Measurements from ENCODE around the gene PCID2. TPM values are rescaled to one million over a fixed set of nuclear protein-coding genes. Genes with fewer than 3 reads are reported as not detected.
A peak's percentile ranks its signal among the peaks of the same experiment; 100 is the strongest.

The PCID2 gene
- polyA plus RNA-seq, 1 of the 3 experiments (the other 2 are of a cell fraction): 69.8 TPM

DNA sequence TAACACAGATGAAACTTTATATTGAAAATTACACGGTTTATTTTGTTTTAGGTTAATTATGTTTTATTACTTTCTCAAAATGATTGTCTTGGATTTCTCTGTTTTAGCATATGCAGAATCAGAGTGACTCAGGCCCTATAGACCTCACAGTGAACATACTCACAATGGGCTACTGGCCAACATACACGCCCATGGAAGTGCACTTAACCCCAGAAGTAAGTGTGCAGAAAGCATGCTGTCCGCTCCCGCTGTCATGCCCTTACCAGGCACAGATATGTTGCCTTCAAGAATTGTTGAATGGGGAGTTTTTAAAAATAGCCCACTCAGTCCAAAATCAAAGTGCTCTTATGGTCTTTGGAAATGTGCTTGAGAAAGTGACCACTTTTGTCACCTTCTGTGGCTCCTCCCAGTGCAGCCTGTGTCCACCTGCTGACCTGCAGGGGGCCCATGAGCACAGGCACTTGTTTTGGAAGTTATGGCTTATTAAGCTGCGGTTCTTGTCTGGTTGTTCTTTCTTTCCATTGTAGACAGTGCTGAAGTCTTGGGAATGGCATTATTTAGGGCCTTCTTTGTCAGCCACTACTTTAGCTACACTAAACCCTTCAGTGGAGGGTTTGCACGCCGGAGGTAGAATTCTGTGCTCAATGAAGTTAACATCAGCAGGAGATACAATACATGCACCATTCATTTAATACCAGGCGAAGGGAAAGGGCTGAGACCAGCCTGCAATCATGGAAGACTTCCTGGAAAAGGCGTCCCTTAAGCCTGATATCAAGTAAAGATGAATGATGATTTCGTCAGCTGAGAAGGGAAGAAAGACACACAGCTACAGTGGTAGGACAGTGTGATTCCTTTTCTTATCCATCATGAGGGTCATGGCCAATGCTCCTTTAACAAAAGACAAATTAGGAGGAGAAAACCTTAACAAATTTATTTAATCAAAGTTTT is 37.7 kb upstream of the PCID2 start:
- Histone ChIP-seq H3F3A (replicated peaks; ENCODE audit: insufficient read depth) (no peaks in the 10 kb centered on the region), H3K4me1 (ENCODE audit: control insufficient read depth in 1 of 2, insufficient read depth in 2 of 2, low read depth in 1 of 2, low read length in 1 of 2) (no peaks in the 10 kb centered on the region), H3K27me3 (ENCODE audit: insufficient read depth) (no peaks in the 10 kb centered on the region), H3K4me3 (ENCODE audit: low read depth in 2 of 2, low read length in 1 of 2) (no peak overlapping the region), H3K4me2 (no peak overlapping the region), H3K79me2 (ENCODE audit: insufficient read depth) (no peaks in the 10 kb centered on the region), H3K9ac (no peak overlapping the region), H3K27ac (ENCODE audit: low read depth in 2 of 2, low read length in 1 of 2) (no peak overlapping the region), H3K9me2 (no peaks in the 10 kb centered on the region), H2AFZ (ENCODE audit: low read depth) (no peak overlapping the region), H3K9me3 (no peaks in the 10 kb centered on the region), H3K36me3 (replicated peaks in 1 of 2; ENCODE audit: control insufficient read depth in 1 of 2, insufficient read depth in 2 of 2, low read length in 1 of 2) (peaks cover 77 to 80% of the 10 kb centered on the region in 2 experiments), H4K20me1 (ENCODE audit: insufficient read depth) (no peaks in the 10 kb centered on the region)
- 77% methylated on average over 10 of the region's 10 CpGs for WGBS (ENCODE audit: low lambda C conversion rate)
- TF ChIP-seq MEF2A (IDR thresholded peaks at IDR 0.05; ENCODE audit: borderline replicate concordance, low read depth) (no peak), RAD21 (IDR thresholded peaks at IDR 0.05; ENCODE audit: low read length) (peak; percentile 17; the same call in 1 of the 2 replicates), TEAD4 (IDR thresholded peaks at IDR 0.05; ENCODE audit: borderline replicate concordance, insufficient read depth) (no peak), EZH2phosphoT487 (IDR thresholded peaks at IDR 0.05; ENCODE audit: borderline replicate concordance, low read depth) (no peak), USF1 (IDR thresholded peaks at IDR 0.05; ENCODE audit: borderline replicate concordance, low read depth) (no peak), SIN3A (IDR thresholded peaks at IDR 0.05; ENCODE audit: borderline replicate concordance, low read depth, low read length) (no peak), TAF1 (IDR thresholded peaks at IDR 0.05; ENCODE audit: borderline replicate concordance, low read depth, low read length) (no peak), FOXJ3 (CRISPR knock-in tag; IDR thresholded peaks at IDR 0.05) (no peak), PBX3 (IDR thresholded peaks at IDR 0.05) (no peak), SMC3 (IDR thresholded peaks at IDR 0.05; ENCODE audit: low read depth, low read length) (peak; percentile 12; the same call in 1 of the 2 replicates), ZBTB33 (IDR thresholded peaks at IDR 0.05; ENCODE audit: borderline replicate concordance, low read depth) (no peak), FOXM1 (IDR thresholded peaks at IDR 0.05; ENCODE audit: low read depth) (no peak), FOSL2 (IDR thresholded peaks at IDR 0.05; ENCODE audit: borderline replicate concordance, low read depth) (no peak), RCOR1 (IDR thresholded peaks at IDR 0.05; ENCODE audit: low read length) (no peak), JUND (IDR thresholded peaks at IDR 0.05) (no peak), EP300 (IDR thresholded peaks at IDR 0.05; ENCODE audit: borderline replicate concordance in 1 of 2, low read depth in 1 of 2, low read length in 1 of 2) (no peak), MXI1 (IDR thresholded peaks at IDR 0.05; ENCODE audit: low read depth, low read length) (no peak), NFIC (IDR thresholded peaks at IDR 0.05; ENCODE audit: borderline replicate concordance) (no peak), USF2 (IDR thresholded peaks at IDR 0.05; ENCODE audit: borderline replicate concordance, low read depth, low read length) (no peak), NRF1 (IDR thresholded peaks at IDR 0.05; ENCODE audit: low read depth, low read length) (no peak)
- TF ChIP-seq, protein P1, sequence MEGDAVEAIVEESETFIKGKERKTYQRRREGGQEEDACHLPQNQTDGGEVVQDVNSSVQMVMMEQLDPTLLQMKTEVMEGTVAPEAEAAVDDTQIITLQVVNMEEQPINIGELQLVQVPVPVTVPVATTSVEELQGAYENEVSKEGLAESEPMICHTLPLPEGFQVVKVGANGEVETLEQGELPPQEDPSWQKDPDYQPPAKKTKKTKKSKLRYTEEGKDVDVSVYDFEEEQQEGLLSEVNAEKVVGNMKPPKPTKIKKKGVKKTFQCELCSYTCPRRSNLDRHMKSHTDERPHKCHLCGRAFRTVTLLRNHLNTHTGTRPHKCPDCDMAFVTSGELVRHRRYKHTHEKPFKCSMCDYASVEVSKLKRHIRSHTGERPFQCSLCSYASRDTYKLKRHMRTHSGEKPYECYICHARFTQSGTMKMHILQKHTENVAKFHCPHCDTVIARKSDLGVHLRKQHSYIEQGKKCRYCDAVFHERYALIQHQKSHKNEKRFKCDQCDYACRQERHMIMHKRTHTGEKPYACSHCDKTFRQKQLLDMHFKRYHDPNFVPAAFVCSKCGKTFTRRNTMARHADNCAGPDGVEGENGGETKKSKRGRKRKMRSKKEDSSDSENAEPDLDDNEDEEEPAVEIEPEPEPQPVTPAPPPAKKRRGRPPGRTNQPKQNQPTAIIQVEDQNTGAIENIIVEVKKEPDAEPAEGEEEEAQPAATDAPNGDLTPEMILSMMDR (IDR thresholded peaks at IDR 0.05): peak; percentile 44
- TF ChIP-seq, protein P2, sequence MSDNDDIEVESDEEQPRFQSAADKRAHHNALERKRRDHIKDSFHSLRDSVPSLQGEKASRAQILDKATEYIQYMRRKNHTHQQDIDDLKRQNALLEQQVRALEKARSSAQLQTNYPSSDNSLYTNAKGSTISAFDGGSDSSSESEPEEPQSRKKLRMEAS (IDR thresholded peaks at IDR 0.05; ENCODE audit: low read depth): no peak
- DNase-seq: no peak
- ChIA-PET POLR2A (no interaction called here), CTCF (interaction anchor here (1.0 kb wide), 1 partner anchor 42 kb away, joined by 3 read pairs; no protein-coding TSS in a partner anchor)

Data from SK-N-SH (cell line).